ENCODE measurements around the gene SPATA17.

The SPATA17 gene

DNA sequence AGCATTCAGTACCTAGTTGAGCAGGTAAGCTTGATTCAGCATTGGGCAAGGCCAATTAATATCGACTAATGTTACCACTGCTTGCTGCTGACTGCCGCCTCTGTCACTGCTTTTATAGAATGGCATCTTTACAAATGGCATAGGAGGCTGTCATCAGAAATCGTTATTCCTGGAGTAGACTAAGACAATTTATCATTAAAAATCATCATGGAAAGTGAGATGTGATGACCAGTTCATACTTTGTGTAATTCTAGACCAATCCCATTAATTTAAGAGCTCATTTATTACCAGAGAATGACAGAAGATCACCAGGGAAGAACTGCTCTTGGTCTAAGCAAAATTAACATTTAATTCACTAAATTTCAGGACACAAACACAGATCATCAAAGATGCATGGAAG lies 254.0 kb downstream of the SPATA17 start:
- no peak for DNase-seq (ENCODE audit: extremely low read depth, low read depth)
- no peak for TF ChIP-seq CTCF (IDR thresholded peaks at IDR 0.05; ENCODE audit: low read depth, low read length)

DNA sequence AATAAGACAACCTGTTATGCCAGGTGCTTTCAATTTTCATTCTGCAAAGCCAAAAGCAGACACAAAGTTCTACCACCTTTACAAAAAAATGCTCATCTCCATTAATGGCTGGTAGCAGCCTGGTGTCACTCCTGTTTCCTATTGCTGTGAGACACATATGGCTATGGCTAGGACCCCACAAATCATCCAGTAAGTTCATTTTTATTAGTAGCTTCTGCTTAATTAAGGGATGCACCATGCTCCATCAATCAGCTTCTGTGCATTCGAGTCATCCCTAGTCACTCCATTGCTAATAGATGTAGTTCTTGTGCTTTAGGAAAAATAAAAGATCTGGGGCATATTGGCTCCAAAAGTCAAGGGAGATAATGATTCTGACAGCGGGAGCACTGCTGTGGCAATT lies 257.2 kb downstream of the SPATA17 start:
- no peak for DNase-seq (ENCODE audit: extremely low read depth, low read depth)
- no peak for TF ChIP-seq CTCF (IDR thresholded peaks at IDR 0.05; ENCODE audit: low read depth, low read length)

DNA sequence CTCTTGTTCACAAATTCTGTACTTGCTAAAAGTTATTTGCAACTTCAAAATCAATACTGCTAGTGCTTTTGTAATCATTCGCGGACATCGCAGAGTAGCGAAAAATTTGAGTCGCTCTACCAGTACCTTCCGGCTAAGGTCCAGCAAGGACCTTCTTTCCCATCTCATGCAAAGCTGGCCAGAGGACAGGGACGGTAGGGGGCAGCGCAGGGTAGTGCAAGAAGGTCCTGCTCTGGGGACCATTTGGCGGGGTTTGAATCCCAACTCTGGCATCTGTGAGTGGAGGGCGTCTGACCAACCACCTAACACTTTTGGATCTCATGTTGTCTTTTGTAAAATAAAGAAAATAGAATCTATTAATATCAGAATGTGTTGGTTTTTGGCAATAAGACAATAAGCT lies 258.3 kb downstream of the SPATA17 start:
- DNase-seq (ENCODE audit: extremely low read depth, low read depth): no peak
- TF ChIP-seq CTCF (IDR thresholded peaks at IDR 0.05; ENCODE audit: low read depth, low read length): no peak

DNA sequence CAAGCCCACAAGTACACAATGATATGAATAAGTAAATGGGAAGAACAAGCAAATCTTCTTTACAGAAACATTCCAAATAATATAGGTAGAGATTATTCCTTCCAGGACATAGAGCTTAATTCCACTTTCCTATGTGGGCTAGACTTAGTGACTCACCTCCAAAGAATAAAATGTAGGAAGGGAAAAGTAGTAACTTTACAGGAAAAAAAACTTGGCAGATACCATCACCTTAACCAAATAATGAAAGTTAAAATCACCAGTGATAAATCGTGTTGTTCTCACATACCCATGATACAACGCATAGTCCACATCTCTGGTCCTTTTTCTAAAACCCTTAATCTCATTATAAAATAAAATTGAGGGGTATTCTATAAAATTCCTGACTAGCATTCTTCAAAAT lies 260.8 kb downstream of the SPATA17 start:
- TF ChIP-seq CTCF (IDR thresholded peaks at IDR 0.05; ENCODE audit: low read depth, low read length): no peak

GRCh38 chr1:217892750-217893149 lies 261.6 kb downstream of the SPATA17 start:
- DNase-seq (ENCODE audit: extremely low read depth, low read depth): no peak
- TF ChIP-seq CTCF (IDR thresholded peaks at IDR 0.05; ENCODE audit: low read depth, low read length): no peak

More for the DNA sequence above, 260.8 kb downstream of the SPATA17 start:
- no peak for DNase-seq (ENCODE audit: extremely low read depth, low read depth)

- no peak for DNase-seq (ENCODE audit: extremely low read depth, low read depth)
- TF ChIP-seq CTCF (IDR thresholded peaks at IDR 0.05; ENCODE audit: low read depth, low read length): no peak
Observed at GRCh38 chr1:217895841-217896240, 264.7 kb downstream of the SPATA17 start.

DNA sequence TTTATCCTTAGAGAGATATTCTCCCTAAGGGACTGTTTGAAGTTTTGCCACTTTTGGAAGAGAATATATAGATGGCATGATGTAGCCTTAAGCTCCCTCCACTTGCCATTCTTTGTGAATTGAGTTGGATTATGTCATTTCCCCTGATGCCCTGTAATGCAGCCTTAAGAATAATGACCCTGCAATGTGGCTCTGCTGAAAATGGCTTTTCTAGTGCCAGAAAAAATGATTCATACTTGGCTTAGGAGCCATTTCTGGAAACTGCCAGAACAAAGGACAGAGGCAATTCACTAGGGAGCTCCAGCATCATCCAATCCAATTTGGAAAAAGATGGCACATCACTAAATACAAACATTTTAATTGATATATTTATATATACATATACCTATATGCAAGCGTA lies 265.3 kb downstream of the SPATA17 start:
- no peak for DNase-seq (ENCODE audit: extremely low read depth, low read depth)
- no peak for TF ChIP-seq CTCF (IDR thresholded peaks at IDR 0.05; ENCODE audit: low read depth, low read length)

All from AG09319 (cell line).